ENCODE measurements around the gene IRS1.

IRS1 gene

DNA sequence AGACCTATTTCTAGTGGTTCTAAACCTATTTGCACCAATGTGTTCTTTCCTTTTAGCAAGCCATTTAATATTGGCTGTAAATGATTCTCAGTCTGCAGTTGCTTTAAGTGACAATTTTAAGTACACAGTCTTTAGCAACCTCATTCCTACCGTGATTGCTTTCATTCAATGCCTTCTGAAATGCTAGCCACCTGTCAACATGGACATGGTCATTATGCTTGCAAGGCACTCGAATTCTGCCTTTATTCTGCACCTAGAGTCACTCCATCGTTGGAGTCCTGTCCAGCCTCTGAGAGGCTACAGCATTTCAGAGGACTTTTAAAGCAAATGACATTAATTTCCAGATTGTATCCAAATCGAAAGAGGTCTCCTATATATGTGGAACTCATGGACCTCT lies 115.1 kb downstream of the IRS1 start:
- TF ChIP-seq CTCF (conservative IDR thresholded peaks at IDR 0.05; ENCODE audit: control insufficient read depth, insufficient read depth, low read depth, low read length) = no peak
- DNase-seq (ENCODE audit: low read depth) = no peak
- H3K4me3 ChIP-seq (ENCODE audit: control insufficient read depth, low read depth, low read length) = no peak overlapping the region

- no peak for DNase-seq (ENCODE audit: low read depth)
- no peak overlapping the region for H3K4me3 ChIP-seq (ENCODE audit: control insufficient read depth, low read depth, low read length)
- TF ChIP-seq CTCF (conservative IDR thresholded peaks at IDR 0.05; ENCODE audit: control insufficient read depth, insufficient read depth, low read depth, low read length) = no peak
Measured at GRCh38 chr2:226683944-226684562, 115.6 kb downstream of the IRS1 start.

GRCh38 chr2:226683196-226683595 lies 116.4 kb downstream of the IRS1 start:
- DNase-seq (ENCODE audit: low read depth) = peak; percentile 66
- TF ChIP-seq CTCF (conservative IDR thresholded peaks at IDR 0.05; ENCODE audit: control insufficient read depth, insufficient read depth, low read depth, low read length) = no peak
- H3K4me3 ChIP-seq (ENCODE audit: control insufficient read depth, low read depth, low read length) = no peak overlapping the region
